Measurements from ENCODE around the gene ADRA2B. TPM values are rescaled to one million over a fixed set of nuclear protein-coding genes. Genes with fewer than 3 reads are reported as not detected.

The ADRA2B gene
- total and polyA plus RNA-seq, 8 donors, result 0.04 to 1.5 (median 0.34) TPM

- no peak for FAIRE-seq
- intact Hi-C loops (cut with DNase I), result no loop called here
These were observed 40.7 kb upstream of the ADRA2B start for GRCh38 chr2:96156926-96157648.

GRCh38 chr2:96156011-96156820 is 39.8 kb upstream of the ADRA2B start:
- ATAC-seq, result no peak
- no peak for FAIRE-seq

More at GRCh38 chr2:96156926-96157648, 40.7 kb upstream of the ADRA2B start:
- Histone ChIP-seq H3K27me3 (no peaks in the 10 kb centered on the region), H3K27ac (no peak overlapping the region), H3K36me3 (no peaks in the 10 kb centered on the region), H3K4me1 (no peaks in the 10 kb centered on the region), H3K9me3 (no peaks in the 10 kb centered on the region), H3K4me3 (no peak overlapping the region)
- ATAC-seq, result no peak
- no peak for TF ChIP-seq CTCF (IDR thresholded peaks at IDR 0.05)
- WGBS, 2 donors, result 88 to 96% methylated on average over 5 of the region's 5 CpGs
- DNase-seq, result peak in 1 of 6 donors; percentile 41

GRCh38 chr2:96154506-96155380 is 38.4 kb upstream of the ADRA2B start:
- peak in 1 of 6 donors; percentile 50 for DNase-seq
- H3K9me3 ChIP-seq, result no peaks in the 10 kb centered on the region
- FAIRE-seq, result no peak
- no peak overlapping the region for H3K4me3 ChIP-seq
- intact Hi-C loops (cut with DNase I), result no loop called here
- no peaks in the 10 kb centered on the region for H3K27me3 ChIP-seq
- H3K36me3 ChIP-seq, result no peaks in the 10 kb centered on the region
- H3K27ac ChIP-seq, result no peak overlapping the region
- TF ChIP-seq CTCF (IDR thresholded peaks at IDR 0.05), result no peak
- no peak for ATAC-seq
- no peaks in the 10 kb centered on the region for H3K4me1 ChIP-seq
- WGBS, 2 donors, result 80 to 88% methylated on average over 16 of the region's 16 CpGs

More at GRCh38 chr2:96156011-96156820, 39.8 kb upstream of the ADRA2B start:
- Histone ChIP-seq H3K9me3 (no peaks in the 10 kb centered on the region), H3K4me3 (no peak overlapping the region), H3K36me3 (no peaks in the 10 kb centered on the region), H3K4me1 (no peaks in the 10 kb centered on the region), H3K27me3 (no peaks in the 10 kb centered on the region), H3K27ac (no peak overlapping the region)
- WGBS, 2 donors, result 78 to 86% methylated on average over 10 of the region's 10 CpGs
- DNase-seq, result peak in 1 of 6 donors; percentile 24
- TF ChIP-seq CTCF (IDR thresholded peaks at IDR 0.05), result no peak
- intact Hi-C loops (cut with DNase I), result no loop called here

GRCh38 chr2:96153991-96154431 is 37.6 kb upstream of the ADRA2B start:
- H3K27ac ChIP-seq, result no peak overlapping the region
- 73 to 77% methylated on average over 7 of the region's 7 CpGs for WGBS, 2 donors
- no peaks in the 10 kb centered on the region for H3K27me3 ChIP-seq
- H3K36me3 ChIP-seq, result no peaks in the 10 kb centered on the region
- FAIRE-seq (no peak), DNase-seq (peak in 1 of 6 donors; percentile 46), ATAC-seq (no peak)
- intact Hi-C loops (cut with DNase I), result no loop called here
- TF ChIP-seq CTCF (IDR thresholded peaks at IDR 0.05), result no peak
- no peaks in the 10 kb centered on the region for H3K4me1 ChIP-seq
- no peak overlapping the region for H3K4me3 ChIP-seq
- no peaks in the 10 kb centered on the region for H3K9me3 ChIP-seq

All from pancreas (tissue), 10 donors.